ENCODE results near the gene CAMK1D. TPM values are rescaled to one million over a fixed set of nuclear protein-coding genes. Genes with fewer than 3 reads are reported as not detected.

CAMK1D gene
- total RNA-seq, 3 donors from 2014 or later (not counting 1 experiment from before 2014, with no cell fraction given): 44.2 to 56.4 (median 49.7) TPM

- intact Hi-C loops (cut with micrococcal nuclease): no loop called here
- H3K27me3 ChIP-seq (ENCODE audit: control insufficient read depth, insufficient read depth, low read length): no peaks in the 10 kb centered on the region
- H3K36me3 ChIP-seq (ENCODE audit: control insufficient read depth, insufficient read depth, low read length): no peaks in the 10 kb centered on the region
- H3K36me3 Mint-ChIP-seq: no peaks in the 10 kb centered on the region
- no peak overlapping the region for H3K4me3 Mint-ChIP-seq
- no peak overlapping the region for H3K4me3 ChIP-seq (ENCODE audit: low read length)
- DNase-seq: no peak
- no peak for ATAC-seq
- 94% methylated on average over 7 of the region's 7 CpGs for WGBS (ENCODE audit: insufficient coverage)
- no peaks in the 10 kb centered on the region for H3K27me3 Mint-ChIP-seq (ENCODE audit: low read depth in 2 of 2)
- no peak overlapping the region for H3K27ac ChIP-seq (ENCODE audit: low read length)
- no peak overlapping the region for H3K27ac Mint-ChIP-seq
- H3K9me3 ChIP-seq (ENCODE audit: control insufficient read depth, insufficient read depth, low read length): no peaks in the 10 kb centered on the region
- no peaks in the 10 kb centered on the region for H3K9me3 Mint-ChIP-seq
- H3K4me1 ChIP-seq (ENCODE audit: control insufficient read depth, insufficient read depth, low read length): no peaks in the 10 kb centered on the region
- no peak for TF ChIP-seq CTCF (IDR thresholded peaks at IDR 0.05)
- H3K4me1 Mint-ChIP-seq: peaks cover 28 to 53% of the 10 kb centered on the region in 2 donors
These were observed 228.3 kb downstream of the CAMK1D start for GRCh38 chr10:12577610-12578009.

GRCh38 chr10:12579954-12580858 is 230.9 kb downstream of the CAMK1D start:
- H3K4me1 Mint-ChIP-seq: peaks cover 34 to 49% of the 10 kb centered on the region in 2 donors
- peaks cover 2% of the 10 kb centered on the region for H3K36me3 Mint-ChIP-seq
- H3K27ac Mint-ChIP-seq: peak overlapping the region in 1 of 2 donors; percentile 66
- H3K27ac ChIP-seq (ENCODE audit: low read length): no peak overlapping the region
- no peak for ATAC-seq
- DNase-seq: no peak
- 70% methylated on average over 6 of the region's 7 CpGs for WGBS (ENCODE audit: insufficient coverage)
- H3K27me3 Mint-ChIP-seq (ENCODE audit: low read depth in 2 of 2): no peaks in the 10 kb centered on the region
- H3K27me3 ChIP-seq (ENCODE audit: control insufficient read depth, insufficient read depth, low read length): no peaks in the 10 kb centered on the region
- H3K4me1 ChIP-seq (ENCODE audit: control insufficient read depth, insufficient read depth, low read length): no peaks in the 10 kb centered on the region
- H3K4me3 ChIP-seq (ENCODE audit: low read length): no peak overlapping the region
- intact Hi-C loops (cut with micrococcal nuclease): no loop called here
- no peaks in the 10 kb centered on the region for H3K9me3 ChIP-seq (ENCODE audit: control insufficient read depth, insufficient read depth, low read length)
- TF ChIP-seq CTCF (IDR thresholded peaks at IDR 0.05): no peak
- no peaks in the 10 kb centered on the region for H3K9me3 Mint-ChIP-seq
- no peak overlapping the region for H3K4me3 Mint-ChIP-seq
- no peaks in the 10 kb centered on the region for H3K36me3 ChIP-seq (ENCODE audit: control insufficient read depth, insufficient read depth, low read length)

- Mint-ChIP-seq H3K36me3 (peaks cover 6% of the 10 kb centered on the region), H3K9me3 (peaks cover 0 to 2% of the 10 kb centered on the region in 2 donors), H3K27me3 (ENCODE audit: low read depth in 2 of 2) (no peaks in the 10 kb centered on the region), H3K4me3 (no peak overlapping the region), H3K4me1 (peaks cover 60 to 62% of the 10 kb centered on the region in 2 donors), H3K27ac (no peak overlapping the region)
- H3K9me3 ChIP-seq (ENCODE audit: control insufficient read depth, insufficient read depth, low read length): no peaks in the 10 kb centered on the region
- ATAC-seq (no peak), DNase-seq (no peak)
- 97% methylated on average over 5 of the region's 5 CpGs for whole genome bisulfite sequencing (ENCODE audit: insufficient coverage)
- H3K36me3 ChIP-seq (ENCODE audit: control insufficient read depth, insufficient read depth, low read length): no peaks in the 10 kb centered on the region
- no peak overlapping the region for H3K4me3 ChIP-seq (ENCODE audit: low read length)
- peaks cover 7% of the 10 kb centered on the region for H3K4me1 ChIP-seq (ENCODE audit: control insufficient read depth, insufficient read depth, low read length)
- no peaks in the 10 kb centered on the region for H3K27me3 ChIP-seq (ENCODE audit: control insufficient read depth, insufficient read depth, low read length)
- TF ChIP-seq CTCF (IDR thresholded peaks at IDR 0.05): no peak
- intact Hi-C loops (cut with micrococcal nuclease): no loop called here
- H3K27ac ChIP-seq (ENCODE audit: low read length): no peak overlapping the region
These were observed 234.7 kb downstream of the CAMK1D start for GRCh38 chr10:12583891-12584595.
